Neural cell (in vitro differentiated cells): Measurements from ENCODE around the gene CNN3. TPM values are rescaled to one million over a fixed set of nuclear protein-coding genes. Genes with fewer than 3 reads are reported as not detected.

Experiments
- H2AFZ ChIP-seq: fragments of 200-600, 300-800 bp; sonication (generic), shearing (Covaris generic); 2 replicates; pipeline ENCODE4 v1.6.0; 2014; ENCODE audit warnings: low read depth, mild to moderate bottlenecking, antibody characterized with exemption, low read length, moderate library complexity
- H3F3A ChIP-seq: fragments of 200-600 bp; shearing (Covaris generic); 2 replicates; pipeline ENCODE4 v1.6.1; 2016; ENCODE audit warnings: mild to moderate bottlenecking, moderate library complexity, mixed read lengths, antibody characterized with exemption, low read length; ENCODE audit not compliant: insufficient read depth, poor library complexity, severe bottlenecking
- H3K27ac ChIP-seq: fragments of 200-600, 300-800 bp; sonication (generic), shearing (Covaris generic); 2 replicates; pipeline ENCODE4 v1.5.1; 2014; ENCODE audit warnings: mild to moderate bottlenecking, low read length, moderate library complexity
- H3K27me3 ChIP-seq: fragments of 300-800, 200-600 bp; sonication (generic), shearing (Covaris generic); 2 replicates; pipeline ENCODE4 v1.6.0; 2014; ENCODE audit warnings: mild to moderate bottlenecking, low read depth, low read length, moderate library complexity; ENCODE audit not compliant: insufficient read depth
- H3K36me3 ChIP-seq: fragments of 300-800, 200-600 bp; sonication (generic), shearing (Covaris generic); 2 replicates; pipeline ENCODE4 v1.5.1; 2014; ENCODE audit warnings: mild to moderate bottlenecking, antibody characterized with exemption, low read length, moderate library complexity; ENCODE audit not compliant: insufficient read depth
- H3K4me2 ChIP-seq: fragments of 300-800, 200-600 bp; sonication (generic), shearing (Covaris generic); 2 replicates; pipeline ENCODE4 v1.6.0; 2014; ENCODE audit warnings: mild to moderate bottlenecking, low read length
- H3K4me3 ChIP-seq: fragments of 300-800, 200-600 bp; sonication (generic), shearing (Covaris generic); 2 replicates; pipeline ENCODE4 v1.5.1; 2014; ENCODE audit warnings: mild to moderate bottlenecking, low read length, moderate library complexity
- H3K79me2 ChIP-seq: fragments of 200-600 bp; shearing (Covaris generic); replicated peaks from 2 replicates; pipeline ENCODE4 v1.6.0; 2014; ENCODE audit warnings: mild to moderate bottlenecking, low read length, moderate library complexity; ENCODE audit not compliant: insufficient read depth
- H3K9ac ChIP-seq: fragments of 300-800, 200-600 bp; sonication (generic), shearing (Covaris generic); 2 replicates; pipeline ENCODE4 v1.6.1; 2016; ENCODE audit warnings: mild to moderate bottlenecking, low read length, mixed read lengths
- H3K9me2 ChIP-seq: fragments of 200-600 bp; shearing (Covaris generic); 2 replicates; pipeline ENCODE4 v1.6.1; 2016; ENCODE audit warnings: mild to moderate bottlenecking, low read length, mixed read lengths; ENCODE audit not compliant: insufficient read depth
- H3K9me3 ChIP-seq: fragments of 200-600, 300-800 bp; sonication (generic), shearing (Covaris generic); 2 replicates; pipeline ENCODE4 v1.6.1; 2016; ENCODE audit warnings: mild to moderate bottlenecking, mixed run types, low read length, moderate library complexity, mixed read lengths
- H4K20me1 ChIP-seq: fragments of 200-600 bp; shearing (Covaris generic); 2 replicates; pipeline ENCODE4 v1.6.1; 2016; ENCODE audit warnings: mild to moderate bottlenecking, mixed run types; ENCODE audit not compliant: insufficient read depth
- EP300 ChIP-seq: fragments of 450-650 bp; conservative IDR thresholded peaks from 2 replicates; pipeline ENCODE4 v1.6.1; 2014; ENCODE audit warnings: antibody characterized with exemption, mild to moderate bottlenecking, moderate library complexity; ENCODE audit not compliant: poor library complexity, severe bottlenecking
- EZH2 ChIP-seq: fragments of 200-600, 300-800 bp; shearing (Covaris generic), sonication (generic); IDR thresholded peaks from 2 replicates; pipeline ENCODE4 v1.6.1; 2014; ENCODE audit warnings: antibody characterized with exemption, low read length, borderline replicate concordance, mild to moderate bottlenecking; ENCODE audit not compliant: insufficient read depth, poor library complexity, severe bottlenecking
- MXI1 ChIP-seq: fragments of 450-650 bp; conservative IDR thresholded peaks from 2 replicates; pipeline ENCODE4 v1.6.1; 2014; ENCODE audit warnings: antibody characterized with exemption, mild to moderate bottlenecking; ENCODE audit not compliant: poor library complexity, severe bottlenecking
- POLR2AphosphoS5 ChIP-seq: IDR thresholded peaks from 2 replicates; pipeline ENCODE4 v1.6.1; 2012
- RAD21 ChIP-seq: fragments of 450-650 bp; conservative IDR thresholded peaks from 2 replicates; pipeline ENCODE4 v1.6.1; 2014; ENCODE audit warnings: antibody characterized with exemption, mild to moderate bottlenecking, moderate library complexity
- SMC3 ChIP-seq: fragments of 450-650 bp; conservative IDR thresholded peaks from 2 replicates; pipeline ENCODE4 v1.6.1; 2014; ENCODE audit warnings: antibody characterized with exemption, mild to moderate bottlenecking, moderate library complexity; ENCODE audit not compliant: poor library complexity
- TAF1 ChIP-seq: IDR thresholded peaks from 2 replicates; pipeline ENCODE4 v1.6.1; 2012; ENCODE audit warnings: low read depth
- polyA plus RNA-seq: library from polyadenylated mRNA; depleted of rRNA; stranded (reverse); fragments of >200 nt; gene quantifications from 2 replicates; pipeline ENCODE4 v1.2.3, GENCODE V29; 2014
- TF ChIP-seq, protein P1 (sequence below): IDR thresholded peaks from 2 replicates; pipeline ENCODE4 v1.6.1; 2012; ENCODE audit warnings: borderline replicate concordance
- TF ChIP-seq, protein P2 (sequence below): fragments of 450-650 bp; IDR thresholded peaks from 2 replicates; pipeline ENCODE4 v1.5.1; 2014; ENCODE audit warnings: antibody characterized with exemption, mild to moderate bottlenecking, moderate library complexity; ENCODE audit not compliant: poor library complexity, severe bottlenecking

CNN3 gene
- polyA plus RNA-seq, 1 donor from 2014 or later = 106 TPM

GRCh38 chr1:94859174-94859573 lies 67.7 kb downstream of the CNN3 start:
- no peak overlapping the region for H3K27ac ChIP-seq
- no peak overlapping the region for H2AFZ ChIP-seq

GRCh38 chr1:94858276-94858675 lies 68.6 kb downstream of the CNN3 start:
- H3K36me3 ChIP-seq = no peaks in the 10 kb centered on the region
- no peaks in the 10 kb centered on the region for H3K79me2 ChIP-seq
- TF ChIP-seq SMC3 = no peak
- TF ChIP-seq POLR2AphosphoS5 = no peak
- no peak for TF ChIP-seq EZH2
- TF ChIP-seq MXI1 = no peak
- TF ChIP-seq, protein P1, sequence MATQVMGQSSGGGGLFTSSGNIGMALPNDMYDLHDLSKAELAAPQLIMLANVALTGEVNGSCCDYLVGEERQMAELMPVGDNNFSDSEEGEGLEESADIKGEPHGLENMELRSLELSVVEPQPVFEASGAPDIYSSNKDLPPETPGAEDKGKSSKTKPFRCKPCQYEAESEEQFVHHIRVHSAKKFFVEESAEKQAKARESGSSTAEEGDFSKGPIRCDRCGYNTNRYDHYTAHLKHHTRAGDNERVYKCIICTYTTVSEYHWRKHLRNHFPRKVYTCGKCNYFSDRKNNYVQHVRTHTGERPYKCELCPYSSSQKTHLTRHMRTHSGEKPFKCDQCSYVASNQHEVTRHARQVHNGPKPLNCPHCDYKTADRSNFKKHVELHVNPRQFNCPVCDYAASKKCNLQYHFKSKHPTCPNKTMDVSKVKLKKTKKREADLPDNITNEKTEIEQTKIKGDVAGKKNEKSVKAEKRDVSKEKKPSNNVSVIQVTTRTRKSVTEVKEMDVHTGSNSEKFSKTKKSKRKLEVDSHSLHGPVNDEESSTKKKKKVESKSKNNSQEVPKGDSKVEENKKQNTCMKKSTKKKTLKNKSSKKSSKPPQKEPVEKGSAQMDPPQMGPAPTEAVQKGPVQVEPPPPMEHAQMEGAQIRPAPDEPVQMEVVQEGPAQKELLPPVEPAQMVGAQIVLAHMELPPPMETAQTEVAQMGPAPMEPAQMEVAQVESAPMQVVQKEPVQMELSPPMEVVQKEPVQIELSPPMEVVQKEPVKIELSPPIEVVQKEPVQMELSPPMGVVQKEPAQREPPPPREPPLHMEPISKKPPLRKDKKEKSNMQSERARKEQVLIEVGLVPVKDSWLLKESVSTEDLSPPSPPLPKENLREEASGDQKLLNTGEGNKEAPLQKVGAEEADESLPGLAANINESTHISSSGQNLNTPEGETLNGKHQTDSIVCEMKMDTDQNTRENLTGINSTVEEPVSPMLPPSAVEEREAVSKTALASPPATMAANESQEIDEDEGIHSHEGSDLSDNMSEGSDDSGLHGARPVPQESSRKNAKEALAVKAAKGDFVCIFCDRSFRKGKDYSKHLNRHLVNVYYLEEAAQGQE = no peak
- no peak for TF ChIP-seq RAD21
- TF ChIP-seq, protein P2, sequence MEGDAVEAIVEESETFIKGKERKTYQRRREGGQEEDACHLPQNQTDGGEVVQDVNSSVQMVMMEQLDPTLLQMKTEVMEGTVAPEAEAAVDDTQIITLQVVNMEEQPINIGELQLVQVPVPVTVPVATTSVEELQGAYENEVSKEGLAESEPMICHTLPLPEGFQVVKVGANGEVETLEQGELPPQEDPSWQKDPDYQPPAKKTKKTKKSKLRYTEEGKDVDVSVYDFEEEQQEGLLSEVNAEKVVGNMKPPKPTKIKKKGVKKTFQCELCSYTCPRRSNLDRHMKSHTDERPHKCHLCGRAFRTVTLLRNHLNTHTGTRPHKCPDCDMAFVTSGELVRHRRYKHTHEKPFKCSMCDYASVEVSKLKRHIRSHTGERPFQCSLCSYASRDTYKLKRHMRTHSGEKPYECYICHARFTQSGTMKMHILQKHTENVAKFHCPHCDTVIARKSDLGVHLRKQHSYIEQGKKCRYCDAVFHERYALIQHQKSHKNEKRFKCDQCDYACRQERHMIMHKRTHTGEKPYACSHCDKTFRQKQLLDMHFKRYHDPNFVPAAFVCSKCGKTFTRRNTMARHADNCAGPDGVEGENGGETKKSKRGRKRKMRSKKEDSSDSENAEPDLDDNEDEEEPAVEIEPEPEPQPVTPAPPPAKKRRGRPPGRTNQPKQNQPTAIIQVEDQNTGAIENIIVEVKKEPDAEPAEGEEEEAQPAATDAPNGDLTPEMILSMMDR = no peak
- no peak overlapping the region for H3K4me3 ChIP-seq
- no peaks in the 10 kb centered on the region for H3F3A ChIP-seq
- no peaks in the 10 kb centered on the region for H3K9me3 ChIP-seq
- H3K4me2 ChIP-seq = no peak overlapping the region
- no peak overlapping the region for H3K27ac ChIP-seq
- H3K9ac ChIP-seq = no peak overlapping the region
- no peaks in the 10 kb centered on the region for H4K20me1 ChIP-seq
- no peak overlapping the region for H2AFZ ChIP-seq
- H3K27me3 ChIP-seq = no peaks in the 10 kb centered on the region
- H3K9me2 ChIP-seq = no peaks in the 10 kb centered on the region

More at GRCh38 chr1:94859174-94859573, 67.7 kb downstream of the CNN3 start:
- no peak for TF ChIP-seq EP300
- no peak for TF ChIP-seq POLR2AphosphoS5
- TF ChIP-seq, protein P2 = no peak
- no peak for TF ChIP-seq TAF1
- TF ChIP-seq MXI1 = no peak
- TF ChIP-seq RAD21 = no peak
- TF ChIP-seq, protein P1 = no peak
- TF ChIP-seq SMC3 = no peak
- no peak for TF ChIP-seq EZH2
- Histone ChIP-seq H3K4me3 (no peak overlapping the region), H3K4me2 (no peak overlapping the region), H4K20me1 (no peaks in the 10 kb centered on the region), H3K79me2 (no peaks in the 10 kb centered on the region), H3K27me3 (no peaks in the 10 kb centered on the region), H3K36me3 (no peaks in the 10 kb centered on the region), H3F3A (no peaks in the 10 kb centered on the region), H3K9ac (no peak overlapping the region), H3K9me3 (no peaks in the 10 kb centered on the region), H3K9me2 (no peaks in the 10 kb centered on the region)
